Natural killer cell (primary cell): Measurements from ENCODE around the gene STK33. TPM values are rescaled to one million over a fixed set of nuclear protein-coding genes. Genes with fewer than 3 reads are reported as not detected.

ENCODE experiments used
- ATAC-seq, 3 donors: fragments of 150-1000 bp in 2 of 3; fragments of 200-7000 bp in 1 of 3; cut with Tn5 transposase; 1 replicate in 1 of 3; 2 replicates in 2 of 3; pipeline ENCODE4 v1.10.0; 2021; ENCODE audit warnings: mild to moderate bottlenecking in 2 of 3, moderate library complexity in 2 of 3
- DNase-seq, 2 donors: peaks; one replicate each; pipeline versions ENCODE4 v3.0.0 to v3.0.0-alpha.2; 2013 to 2021; ENCODE audit warnings: mixed read lengths in 1 of 2
- H3K27ac ChIP-seq: one replicate; pipeline ENCODE4 v1.5.1; 2013; ENCODE audit warnings: mild to moderate bottlenecking, low read length
- H3K27me3 ChIP-seq: one replicate; pipeline ENCODE4 v1.6.1; 2013; ENCODE audit warnings: low read length; ENCODE audit not compliant: control insufficient read depth, insufficient read depth
- H3K36me3 ChIP-seq: one replicate; pipeline ENCODE4 v1.6.1; 2013; ENCODE audit warnings: low read length; ENCODE audit not compliant: control insufficient read depth, insufficient read depth
- H3K4me1 ChIP-seq: one replicate; pipeline ENCODE4 v1.6.1; 2013; ENCODE audit warnings: low read length; ENCODE audit not compliant: control insufficient read depth, insufficient read depth
- H3K4me3 ChIP-seq: one replicate; pipeline ENCODE4 v1.5.1; 2013; ENCODE audit warnings: low read length
- H3K9me3 ChIP-seq: one replicate; pipeline ENCODE4 v1.6.1; 2013; ENCODE audit warnings: low read length; ENCODE audit not compliant: control insufficient read depth, insufficient read depth
- H3K27ac Mint-ChIP-seq, 2 donors: one replicate each; pipeline ENCODE4 v1.8.0; 2022; ENCODE audit warnings: mild to moderate bottlenecking in 2 of 2, mixed read lengths in 2 of 2, moderate library complexity in 1 of 2
- H3K27me3 Mint-ChIP-seq, 2 donors: one replicate each; pipeline ENCODE4 v1.8.0; 2022; ENCODE audit warnings: low read depth in 2 of 2, mixed read lengths in 2 of 2
- H3K36me3 Mint-ChIP-seq: one replicate; pipeline ENCODE4 v1.8.0; 2022; ENCODE audit warnings: mixed read lengths
- H3K4me1 Mint-ChIP-seq, 2 donors: one replicate each; pipeline ENCODE4 v1.8.0; 2022; ENCODE audit warnings: mixed read lengths in 2 of 2
- H3K4me3 Mint-ChIP-seq: one replicate; pipeline ENCODE4 v1.8.0; 2022; ENCODE audit warnings: mild to moderate bottlenecking, moderate library complexity, mixed read lengths
- H3K9me3 Mint-ChIP-seq, 2 donors: one replicate each; pipeline ENCODE4 v1.8.0; 2022; ENCODE audit warnings: mixed read lengths in 2 of 2
- WGBS: methylation state at CpG from one replicate; pipeline ENCODE4 v1.1.7; 2013; ENCODE audit warnings: missing lambda C conversion rate; ENCODE audit not compliant: insufficient coverage; 5-methylcytosine and 5-hydroxymethylcytosine counted together
- intact Hi-C: fragments of 100-400 bp; cut with micrococcal nuclease; formaldehyde crosslinking; loops from one replicate; pipeline ENCODE4 v1.14.2; 2022
- total RNA-seq, 4 donors: library from RNA; stranded (reverse); fragments of 120-200 nt in 1 of 4; gene quantifications; one replicate each; pipeline versions ENCODE4 v1.2.3 to v1.2.4, GENCODE V29; 2013 to 2022
- TF ChIP-seq, protein P1 (sequence below): fragments of 200-600 bp; IDR thresholded peaks from one replicate; pipeline ENCODE4 v1.8.0; 2022; ENCODE audit warnings: antibody characterized with exemption

The STK33 gene
- total RNA-seq, 3 donors from 2014 or later (not counting 1 experiment from before 2014, with no cell fraction given) = 0.24 TPM; not detected in 2

DNA sequence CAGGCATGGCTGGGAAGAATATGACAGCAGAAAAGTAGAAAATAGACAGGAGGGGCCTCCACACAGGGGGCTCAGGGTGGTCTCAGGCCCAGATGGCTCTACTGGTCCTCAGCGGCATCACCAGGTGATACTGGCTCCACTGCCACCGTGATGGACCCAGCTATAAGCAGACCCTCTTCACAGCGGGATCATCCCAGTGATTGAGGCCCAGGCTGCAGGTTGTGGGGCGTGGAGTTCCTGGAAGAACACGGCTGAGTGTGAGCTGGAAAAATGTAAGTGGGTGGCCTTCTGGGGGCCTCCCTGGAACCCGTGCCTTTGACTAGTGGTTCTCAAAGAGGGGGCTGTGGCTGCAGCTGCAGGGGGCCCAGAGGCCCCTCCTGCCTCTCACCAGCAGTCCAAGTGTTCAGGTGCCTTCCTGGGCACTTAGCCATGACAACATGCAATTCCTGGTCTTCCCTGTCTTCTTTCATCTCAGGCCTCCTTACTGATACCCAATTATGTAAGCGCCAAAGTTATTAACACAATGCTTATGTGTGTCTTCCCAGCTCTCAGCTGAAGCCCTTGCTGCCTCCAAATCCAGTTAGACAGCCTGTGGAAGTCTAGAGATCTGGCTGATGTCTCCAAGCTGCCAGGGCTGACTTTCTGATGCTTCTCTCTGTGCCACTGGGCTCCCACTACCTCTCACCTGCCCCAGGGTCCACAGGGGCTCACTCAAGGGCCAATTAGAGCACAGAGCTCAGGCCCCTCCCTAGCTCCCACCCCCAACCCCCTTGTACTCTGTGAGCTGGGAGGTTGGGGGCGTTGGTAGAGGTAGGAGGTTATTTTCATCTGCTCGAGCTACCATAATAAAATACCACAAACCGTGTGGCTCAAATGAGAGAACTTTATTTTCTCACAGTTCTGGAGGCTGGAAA, 220.3 kb downstream of the STK33 start:
- ATAC-seq (no peak), DNase-seq (no peak)
- 87% methylated on average over 8 of the region's 10 CpGs for WGBS
- Histone ChIP-seq H3K27ac (no peak overlapping the region), H3K27me3 (peaks cover 3% of the 10 kb centered on the region), H3K36me3 (no peaks in the 10 kb centered on the region), H3K9me3 (no peaks in the 10 kb centered on the region), H3K4me3 (no peak overlapping the region), H3K4me1 (no peaks in the 10 kb centered on the region)
- H3K27me3 Mint-ChIP-seq = peaks cover 2 to 7% of the 10 kb centered on the region in 2 donors
- TF ChIP-seq, protein P1, sequence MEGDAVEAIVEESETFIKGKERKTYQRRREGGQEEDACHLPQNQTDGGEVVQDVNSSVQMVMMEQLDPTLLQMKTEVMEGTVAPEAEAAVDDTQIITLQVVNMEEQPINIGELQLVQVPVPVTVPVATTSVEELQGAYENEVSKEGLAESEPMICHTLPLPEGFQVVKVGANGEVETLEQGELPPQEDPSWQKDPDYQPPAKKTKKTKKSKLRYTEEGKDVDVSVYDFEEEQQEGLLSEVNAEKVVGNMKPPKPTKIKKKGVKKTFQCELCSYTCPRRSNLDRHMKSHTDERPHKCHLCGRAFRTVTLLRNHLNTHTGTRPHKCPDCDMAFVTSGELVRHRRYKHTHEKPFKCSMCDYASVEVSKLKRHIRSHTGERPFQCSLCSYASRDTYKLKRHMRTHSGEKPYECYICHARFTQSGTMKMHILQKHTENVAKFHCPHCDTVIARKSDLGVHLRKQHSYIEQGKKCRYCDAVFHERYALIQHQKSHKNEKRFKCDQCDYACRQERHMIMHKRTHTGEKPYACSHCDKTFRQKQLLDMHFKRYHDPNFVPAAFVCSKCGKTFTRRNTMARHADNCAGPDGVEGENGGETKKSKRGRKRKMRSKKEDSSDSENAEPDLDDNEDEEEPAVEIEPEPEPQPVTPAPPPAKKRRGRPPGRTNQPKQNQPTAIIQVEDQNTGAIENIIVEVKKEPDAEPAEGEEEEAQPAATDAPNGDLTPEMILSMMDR = no peak
- no peaks in the 10 kb centered on the region for H3K36me3 Mint-ChIP-seq
- H3K9me3 Mint-ChIP-seq = no peaks in the 10 kb centered on the region
- H3K4me1 Mint-ChIP-seq = no peaks in the 10 kb centered on the region
- no peak overlapping the region for H3K27ac Mint-ChIP-seq
- intact Hi-C loops = no loop called here
- H3K4me3 Mint-ChIP-seq = no peak overlapping the region

DNA sequence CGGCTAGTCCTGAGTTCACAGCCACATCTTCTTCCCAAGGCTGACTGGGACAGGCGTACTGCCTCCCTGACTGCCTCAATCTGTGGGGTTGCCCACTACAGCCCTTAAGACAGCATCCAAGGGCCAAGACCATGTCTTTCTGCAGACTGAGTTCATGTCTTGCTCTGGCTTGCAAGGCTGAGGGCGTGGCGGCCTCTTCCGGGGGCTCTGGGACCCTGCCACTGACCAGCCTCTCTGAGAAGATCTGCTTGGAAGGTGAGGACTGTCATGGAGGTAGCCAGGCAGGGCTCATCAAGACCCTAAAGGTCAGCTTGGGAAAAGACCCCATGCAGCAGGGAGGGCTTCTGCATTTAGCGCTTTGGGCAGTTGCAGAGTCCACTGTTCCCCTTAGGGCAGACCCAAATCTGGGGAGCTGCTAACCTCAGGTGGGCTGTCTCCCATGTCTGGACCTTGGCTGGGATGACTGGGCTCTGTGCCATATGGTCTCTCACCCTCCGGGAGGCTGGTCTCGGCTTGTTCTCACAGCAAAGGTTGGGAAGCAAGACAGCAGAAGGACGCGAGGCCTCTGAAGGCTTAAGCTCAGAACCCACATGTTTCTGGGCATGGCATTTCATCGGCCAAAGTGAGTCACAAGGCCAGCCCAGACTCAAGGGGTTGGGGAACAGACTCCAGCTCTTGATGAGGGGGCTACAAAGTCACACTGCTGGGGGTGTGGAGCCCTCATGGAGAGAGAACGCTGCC, 221.2 kb downstream of the STK33 start:
- TF ChIP-seq, protein P1 = no peak
- no peak overlapping the region for H3K4me3 Mint-ChIP-seq
- Histone ChIP-seq H3K36me3 (no peaks in the 10 kb centered on the region), H3K27me3 (peaks cover 3% of the 10 kb centered on the region), H3K4me1 (no peaks in the 10 kb centered on the region), H3K27ac (no peak overlapping the region), H3K4me3 (no peak overlapping the region), H3K9me3 (no peaks in the 10 kb centered on the region)
- no peaks in the 10 kb centered on the region for H3K36me3 Mint-ChIP-seq
- DNase-seq = no peak
- H3K4me1 Mint-ChIP-seq = no peaks in the 10 kb centered on the region
- 91% methylated on average over 12 of the region's 12 CpGs for WGBS
- no peaks in the 10 kb centered on the region for H3K9me3 Mint-ChIP-seq
- ATAC-seq = no peak
- intact Hi-C loops = no loop called here
- H3K27ac Mint-ChIP-seq = no peak overlapping the region
- H3K27me3 Mint-ChIP-seq = peaks cover 0 to 5% of the 10 kb centered on the region in 2 donors

DNA sequence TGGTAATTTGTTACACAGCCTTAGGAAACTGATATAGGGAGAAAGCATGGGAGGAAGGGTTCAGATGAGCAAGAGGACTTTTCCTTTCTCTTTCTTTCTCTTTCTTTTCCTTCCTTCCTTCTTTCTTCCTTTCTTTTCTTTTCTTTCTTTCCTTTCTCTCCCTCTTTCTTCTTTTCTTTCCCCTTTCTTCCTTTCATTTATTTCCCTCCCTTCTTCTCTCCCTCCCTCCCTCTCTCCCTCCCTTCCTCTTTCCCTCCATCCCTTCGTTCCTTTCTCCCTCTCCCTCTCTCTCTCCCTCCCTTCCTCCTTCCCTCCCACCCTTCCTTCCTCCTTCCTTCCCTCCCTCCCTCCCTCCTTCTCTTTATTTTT, 222.5 kb downstream of the STK33 start:
- H3K4me1 ChIP-seq = no peaks in the 10 kb centered on the region
- H3K27me3 ChIP-seq = no peaks in the 10 kb centered on the region
- no peak for ATAC-seq
- Mint-ChIP-seq H3K9me3 (no peaks in the 10 kb centered on the region), H3K27ac (no peak overlapping the region), H3K36me3 (no peaks in the 10 kb centered on the region), H3K4me3 (no peak overlapping the region), H3K27me3 (no peaks in the 10 kb centered on the region), H3K4me1 (no peaks in the 10 kb centered on the region)
- 77% methylated on average over 1 of the region's 1 CpG for WGBS
- H3K4me3 ChIP-seq = no peak overlapping the region
- intact Hi-C loops = no loop called here
- no peaks in the 10 kb centered on the region for H3K36me3 ChIP-seq
- H3K27ac ChIP-seq = no peak overlapping the region
- TF ChIP-seq, protein P1 = no peak
- H3K9me3 ChIP-seq = no peaks in the 10 kb centered on the region
- no peak for DNase-seq
